ENCODE measurements around the gene PGF.
A peak's percentile ranks its signal among the peaks of the same experiment; 100 is the strongest.

PGF gene

GRCh38 chr14:74956280-74957072 is 1.1 kb upstream of the PGF start:
- no peak for DNase-seq (ENCODE audit: low read depth, low spot score)

- DNase-seq (ENCODE audit: low read depth, low spot score): no peak
These were observed 556 bp upstream of the PGF start for GRCh38 chr14:74956027-74956279.

GRCh38 chr14:74954947-74955228 is 509 bp downstream of the PGF start:
- DNase-seq (ENCODE audit: low read depth, low spot score): no peak

- no peak for DNase-seq (ENCODE audit: low read depth, low spot score)
These were observed 1.0 kb downstream of the PGF start for GRCh38 chr14:74954232-74954946.

GRCh38 chr14:74953686-74954085 is 1.7 kb downstream of the PGF start:
- DNase-seq (ENCODE audit: low read depth, low spot score): no peak

- DNase-seq (ENCODE audit: low read depth, low spot score): no peak
These were observed 2.5 kb downstream of the PGF start for GRCh38 chr14:74952697-74953484.

- no peak for DNase-seq (ENCODE audit: low read depth, low spot score)
These were observed 3.2 kb downstream of the PGF start for GRCh38 chr14:74952180-74952665.

- DNase-seq (ENCODE audit: low read depth, low spot score): no peak
These were observed 3.8 kb downstream of the PGF start for GRCh38 chr14:74951443-74952179.

GRCh38 chr14:74950795-74951442 is 4.5 kb downstream of the PGF start:
- DNase-seq (ENCODE audit: low read depth, low spot score): no peak

- no peak for DNase-seq (ENCODE audit: low read depth, low spot score)
These were observed 5.4 kb downstream of the PGF start for GRCh38 chr14:74949859-74950573.

- no peak for DNase-seq (ENCODE audit: low read depth, low spot score)
These were observed 6.2 kb downstream of the PGF start for GRCh38 chr14:74949191-74949601.

- DNase-seq (ENCODE audit: low read depth, low spot score): no peak
These were observed 6.9 kb downstream of the PGF start for GRCh38 chr14:74948228-74949175.

GRCh38 chr14:74947353-74948227 is 7.8 kb downstream of the PGF start:
- no peak for DNase-seq (ENCODE audit: low read depth, low spot score)

GRCh38 chr14:74946659-74947281 is 8.6 kb downstream of the PGF start:
- no peak for DNase-seq (ENCODE audit: low read depth, low spot score)

GRCh38 chr14:74945852-74946658 is 9.3 kb downstream of the PGF start:
- peak; percentile 54 for DNase-seq (ENCODE audit: low read depth, low spot score)

- no peak for DNase-seq (ENCODE audit: low read depth, low spot score)
These were observed 10.0 kb downstream of the PGF start for GRCh38 chr14:74945261-74945851.

- DNase-seq (ENCODE audit: low read depth, low spot score): no peak
These were observed 12.8 kb downstream of the PGF start for GRCh38 chr14:74942608-74943007.

Data from smooth muscle cell of the brain vasculature (primary cell).